Stimulated activated CD8-positive, alpha-beta memory T cell treated with anti-CD3 and anti-CD28 coated beads, Interleukin-15, amount 100 ng/mL, for 48 hours (primary cell): Measurements from ENCODE around the gene CCND2.

ENCODE experiments used
- DNase-seq, 2 donors: peaks; one replicate each; pipeline ENCODE4 v3.0.0-alpha.2; 2020; ENCODE audit warnings: low read depth in 2 of 2

The CCND2 gene

GRCh38 chr12:4276524-4277204, 3.1 kb downstream of the CCND2 start:
- peak; percentile 72 to 76 for DNase-seq

DNA sequence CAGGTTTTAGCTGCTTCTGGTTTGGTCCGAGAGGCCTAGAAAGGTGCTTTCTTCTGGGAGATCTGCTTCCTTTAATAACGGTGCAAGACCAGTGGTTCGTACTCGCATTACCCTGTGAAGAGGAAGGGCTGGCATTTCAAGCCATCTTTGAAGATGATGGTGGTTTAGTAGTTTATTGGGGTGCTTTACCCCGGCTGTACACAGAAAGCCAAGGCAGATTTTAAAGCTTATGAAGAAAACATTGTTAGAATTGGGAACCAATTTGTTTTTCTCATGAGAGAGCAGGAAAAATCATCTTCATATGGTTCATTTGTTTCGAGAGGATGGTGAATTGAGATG, 3.6 kb downstream of the CCND2 start:
- DNase-seq = no peak

DNA sequence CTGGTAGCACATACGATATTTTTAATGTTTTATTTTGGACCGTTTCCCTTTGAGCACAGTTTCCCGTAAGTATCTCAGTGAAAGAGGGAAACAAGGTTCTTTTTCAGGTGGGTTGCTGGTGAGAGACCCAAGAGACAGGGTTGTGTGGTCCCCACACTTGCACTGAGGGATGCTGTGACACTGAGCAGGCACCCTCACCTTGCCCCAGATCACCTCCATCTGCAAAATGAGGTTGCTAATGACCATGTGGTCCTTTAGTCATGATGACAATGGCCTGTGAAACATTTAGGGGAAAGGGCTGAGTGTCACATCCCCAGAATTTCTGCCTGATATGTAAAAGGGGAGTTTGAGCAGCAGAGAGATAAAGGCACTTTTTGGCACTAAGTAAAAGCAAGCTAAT, 4.3 kb downstream of the CCND2 start:
- DNase-seq = no peak

- DNase-seq = no peak
These were observed 5.0 kb downstream of the CCND2 start for GRCh38 chr12:4278329-4279197.

- DNase-seq = no peak
These were observed 5.7 kb downstream of the CCND2 start for GRCh38 chr12:4279198-4279690.

DNA sequence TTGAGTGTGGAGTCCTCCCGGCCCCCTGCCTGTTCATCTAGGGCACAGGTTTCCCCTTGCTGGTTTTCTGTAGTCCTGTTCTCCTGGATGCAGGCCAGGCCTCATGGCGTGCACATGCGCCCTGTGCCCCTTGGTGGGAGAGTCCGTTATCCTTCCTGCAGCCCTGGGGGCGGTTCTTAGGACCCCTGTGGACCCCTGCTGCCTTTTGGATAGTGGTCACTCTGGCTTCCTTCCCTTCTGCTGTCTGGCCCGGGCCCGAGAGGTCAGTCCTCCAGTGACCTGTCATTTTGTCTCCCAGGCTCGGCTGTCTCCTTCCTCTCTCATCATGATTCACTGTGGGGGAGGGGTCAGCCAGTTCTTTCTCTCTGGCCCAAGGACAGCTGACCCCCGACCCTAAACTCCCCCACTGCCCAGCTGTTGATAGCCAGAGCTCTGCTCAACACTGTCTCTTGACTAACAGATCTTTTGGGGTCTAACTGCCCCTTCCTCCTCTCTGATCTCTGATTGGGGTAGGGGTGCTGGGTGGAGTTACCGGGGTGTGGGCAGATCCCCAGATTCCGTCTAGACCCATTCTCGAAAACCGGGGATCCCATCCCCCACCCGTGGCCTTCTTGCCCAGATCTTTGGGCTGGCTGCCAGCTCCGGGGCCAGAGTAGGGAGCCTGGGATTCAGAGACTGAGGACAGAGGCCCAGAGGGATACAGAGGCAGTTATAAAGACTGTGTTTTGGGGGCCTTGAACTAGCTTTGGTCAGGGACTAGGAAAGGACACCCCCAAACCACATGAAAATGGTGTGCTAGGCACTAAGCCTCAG, 7.0 kb downstream of the CCND2 start:
- no peak for DNase-seq

DNA sequence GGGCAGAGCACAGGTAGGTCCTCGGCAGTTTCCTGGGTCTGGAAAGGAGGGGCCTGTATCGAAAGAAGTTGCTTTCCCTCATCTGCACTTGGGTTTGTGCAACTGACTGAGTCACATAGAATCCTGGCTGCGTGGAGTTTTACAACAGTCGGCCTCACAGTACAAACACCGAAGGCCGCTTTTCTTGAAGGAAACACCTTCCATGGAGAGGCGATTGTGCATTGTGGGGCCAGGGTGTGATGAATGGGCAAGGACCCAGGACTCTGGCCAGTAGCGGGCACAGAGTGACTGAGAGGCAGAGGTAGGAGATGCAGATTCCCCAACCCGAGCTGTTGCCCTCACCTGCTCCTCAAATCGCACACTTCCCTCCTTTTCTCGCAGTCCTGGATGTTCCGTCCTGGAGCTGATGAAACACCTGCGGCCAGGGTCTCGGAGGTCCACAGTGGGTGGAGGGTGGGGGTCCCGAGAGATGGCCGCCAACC, 7.7 kb downstream of the CCND2 start:
- DNase-seq = no peak

GRCh38 chr12:4282103-4282891, 8.7 kb downstream of the CCND2 start:
- no peak for DNase-seq

DNA sequence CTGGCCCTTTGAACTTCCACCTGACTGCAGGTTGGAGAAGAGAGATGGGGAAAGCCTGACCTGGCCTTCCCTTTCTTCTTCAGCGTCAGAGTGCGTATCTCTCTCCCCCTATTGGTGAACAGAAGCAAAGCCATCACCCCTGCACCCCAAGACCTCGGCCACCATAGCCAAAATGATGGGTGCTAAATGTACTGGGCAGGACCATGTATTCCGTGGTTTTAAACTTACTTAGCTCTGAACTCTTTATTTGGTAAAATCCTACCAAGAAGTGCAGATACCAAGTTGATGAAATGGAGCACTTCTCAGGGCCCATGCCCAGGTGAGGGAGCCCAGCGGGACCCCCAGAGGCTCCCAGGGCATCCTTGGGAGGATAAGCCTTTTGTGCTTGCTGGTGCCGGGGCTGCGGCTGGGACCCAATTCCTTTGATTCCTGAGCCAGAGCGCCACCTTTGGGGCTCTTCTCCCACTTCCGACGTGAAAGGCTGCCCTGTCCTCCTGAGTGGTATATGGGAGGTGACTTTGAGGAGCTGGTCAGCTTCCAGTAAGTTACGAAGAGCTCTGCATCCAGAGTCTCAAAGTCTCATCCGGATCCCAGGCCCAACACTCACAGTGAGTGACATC, 9.4 kb downstream of the CCND2 start:
- no peak for DNase-seq

DNA sequence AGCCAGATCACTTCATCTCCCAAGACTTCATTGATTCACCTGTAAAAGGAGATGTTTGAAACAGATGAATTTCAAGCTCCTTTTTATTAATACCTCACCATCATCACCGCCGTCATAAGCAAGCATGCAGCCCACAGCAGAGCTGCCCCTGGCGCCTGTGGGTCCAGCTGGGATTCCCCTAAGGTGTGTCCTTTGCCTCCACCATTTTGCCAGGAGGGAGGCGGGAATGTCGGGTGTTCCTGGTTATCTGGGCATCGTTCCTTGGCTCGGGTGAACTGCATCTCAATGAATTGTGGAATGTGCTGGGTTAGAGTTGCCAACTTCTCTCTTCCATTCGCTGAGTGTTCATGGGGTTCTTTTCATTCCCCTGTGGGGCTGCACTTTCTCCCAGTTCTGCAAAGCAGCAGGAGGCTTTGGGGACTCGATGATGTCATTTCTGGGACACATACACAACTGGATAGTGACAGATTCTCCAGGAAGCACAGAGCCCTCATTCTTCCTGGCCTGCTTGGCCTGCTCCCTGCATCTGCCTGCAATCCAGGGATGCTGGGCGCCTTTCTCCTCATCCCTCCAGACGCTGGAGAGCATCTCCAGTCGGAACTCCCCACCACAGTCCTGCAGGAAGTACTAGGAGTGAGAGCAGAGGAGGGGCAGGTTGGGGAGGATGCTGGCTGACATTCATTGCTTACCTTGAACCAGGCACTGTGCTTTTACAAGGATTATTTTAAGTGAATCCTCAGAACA, 10.1 kb downstream of the CCND2 start:
- DNase-seq = no peak

GRCh38 chr12:4284306-4284705, 10.7 kb downstream of the CCND2 start:
- no peak for DNase-seq

DNA sequence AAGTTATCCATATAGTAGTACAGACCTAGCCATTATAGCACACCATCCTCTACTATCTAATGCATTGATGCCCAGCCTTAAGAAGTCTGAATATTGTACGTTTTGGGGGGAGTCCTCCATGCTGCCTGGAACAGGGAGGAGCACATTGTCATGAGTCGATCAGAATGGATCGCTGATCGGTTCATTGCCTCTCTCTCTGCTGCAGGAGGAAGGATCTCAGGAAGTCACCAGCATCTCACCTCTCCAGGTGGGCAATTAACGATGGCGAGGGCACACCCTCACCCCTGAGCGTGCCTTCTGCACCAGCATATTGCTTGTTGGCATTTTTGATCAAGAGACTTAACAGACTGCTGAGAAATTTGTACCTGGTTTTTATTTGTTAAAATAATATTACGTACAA, 11.5 kb downstream of the CCND2 start:
- DNase-seq = no peak

DNA sequence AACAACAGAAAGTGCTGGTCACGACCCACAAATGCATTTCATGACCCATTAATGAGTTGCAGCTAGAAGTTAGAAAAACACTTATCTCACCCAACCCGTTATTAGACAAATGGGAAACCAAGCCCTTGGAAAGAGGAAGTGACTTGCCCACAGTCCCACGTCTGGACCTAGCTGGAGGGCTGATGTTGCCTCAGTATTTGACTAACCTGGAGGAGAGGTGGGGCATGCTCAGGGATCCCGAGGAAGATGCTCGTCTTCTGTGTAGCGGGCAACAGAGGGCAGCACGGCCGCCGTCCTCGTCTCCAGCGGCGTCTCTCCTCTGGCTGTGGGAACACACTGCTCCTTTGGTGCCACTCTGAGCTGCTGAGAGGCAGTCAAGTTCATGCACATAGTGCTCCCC, 12.7 kb downstream of the CCND2 start:
- DNase-seq = no peak

- no peak for DNase-seq
These were observed 13.3 kb downstream of the CCND2 start for GRCh38 chr12:4286771-4287317.

- DNase-seq = no peak
These were observed 14.0 kb downstream of the CCND2 start for GRCh38 chr12:4287325-4288211.

DNA sequence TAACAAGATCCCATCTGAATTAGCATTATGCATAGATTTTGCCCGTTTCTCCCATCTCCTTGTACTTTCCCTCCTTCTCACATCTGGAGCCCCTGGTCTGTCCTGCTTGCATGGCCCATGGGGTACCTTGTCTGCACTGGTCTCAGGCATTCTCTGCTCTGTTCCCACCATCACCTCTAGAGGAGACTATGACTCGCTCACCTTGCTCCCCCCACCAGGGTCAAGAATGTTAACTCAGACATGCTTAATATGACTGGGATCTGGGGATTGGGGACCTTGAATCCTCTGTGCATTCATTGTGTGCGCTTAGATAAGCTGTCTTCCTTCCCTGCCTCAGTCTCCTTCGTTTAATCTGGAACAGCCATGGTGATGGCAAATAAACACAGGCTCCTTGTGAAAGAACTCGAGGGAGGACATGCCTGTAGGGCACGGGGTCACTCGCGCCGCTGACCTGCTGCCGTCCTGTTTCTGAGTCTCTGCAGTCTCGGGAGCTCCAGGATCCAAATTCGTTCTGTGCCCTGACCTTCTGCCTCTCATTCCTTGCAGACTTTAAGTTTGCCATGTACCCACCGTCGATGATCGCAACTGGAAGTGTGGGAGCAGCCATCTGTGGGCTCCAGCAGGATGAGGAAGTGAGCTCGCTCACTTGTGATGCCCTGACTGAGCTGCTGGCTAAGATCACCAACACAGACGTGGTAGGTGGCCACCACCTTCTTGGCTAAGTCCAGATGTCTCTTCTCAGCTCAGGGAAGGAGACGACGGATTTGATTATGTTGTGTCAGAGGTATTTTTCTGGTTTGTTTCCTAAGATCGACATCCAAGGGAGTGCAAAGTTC, 15.0 kb downstream of the CCND2 start:
- DNase-seq = no peak

DNA sequence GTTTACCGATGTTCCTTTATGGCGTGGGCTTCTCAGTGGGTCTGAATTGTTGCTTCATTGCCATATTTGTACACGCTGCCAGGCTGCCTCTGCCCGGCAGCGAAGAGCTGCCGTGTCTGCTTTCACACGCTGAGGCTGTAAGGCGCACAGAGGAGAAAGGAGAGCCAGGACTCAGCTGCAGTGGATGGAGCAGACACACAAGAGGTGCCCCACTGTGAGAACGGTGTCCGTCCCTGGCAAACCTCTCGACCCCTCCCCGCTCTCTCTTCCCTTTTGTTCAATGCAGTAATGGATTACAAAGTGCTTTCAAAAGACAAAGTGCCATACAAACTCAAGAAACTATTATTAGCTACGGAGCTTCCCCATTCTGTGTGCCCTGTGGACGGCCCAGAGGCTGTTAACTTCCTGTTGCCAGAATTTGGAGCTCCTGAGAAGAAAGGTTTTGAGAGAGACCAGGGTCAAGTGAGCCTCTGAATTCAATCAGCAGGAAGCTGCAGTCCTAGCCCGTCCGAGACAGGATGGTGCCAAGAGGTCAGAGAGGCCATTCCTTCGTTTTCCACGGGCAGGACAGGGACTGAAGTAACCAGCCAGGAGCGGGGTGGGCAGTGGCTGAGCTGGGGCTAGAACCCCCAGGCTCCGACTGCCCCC, 15.8 kb downstream of the CCND2 start:
- no peak for DNase-seq
